Erythroblast (primary cell): Measurements from ENCODE around the gene PHACTR3.

Source experiments
- GATA1 ChIP-seq: IDR thresholded peaks from 2 replicates; pipeline ENCODE4 v1.6.1; 2011; ENCODE audit warnings: low read depth, mild to moderate bottlenecking, control low read depth, low read length, moderate library complexity
- POLR2A ChIP-seq: IDR thresholded peaks from 2 replicates; pipeline ENCODE4 v1.6.1; 2011; ENCODE audit warnings: mild to moderate bottlenecking, low read length

GRCh38 chr20:59575653-59576052, 28.7 kb upstream of the PHACTR3 start:
- TF ChIP-seq POLR2A (no peak), GATA1 (no peak)
